ENCODE results near the gene UCP2.

UCP2 gene

DNA sequence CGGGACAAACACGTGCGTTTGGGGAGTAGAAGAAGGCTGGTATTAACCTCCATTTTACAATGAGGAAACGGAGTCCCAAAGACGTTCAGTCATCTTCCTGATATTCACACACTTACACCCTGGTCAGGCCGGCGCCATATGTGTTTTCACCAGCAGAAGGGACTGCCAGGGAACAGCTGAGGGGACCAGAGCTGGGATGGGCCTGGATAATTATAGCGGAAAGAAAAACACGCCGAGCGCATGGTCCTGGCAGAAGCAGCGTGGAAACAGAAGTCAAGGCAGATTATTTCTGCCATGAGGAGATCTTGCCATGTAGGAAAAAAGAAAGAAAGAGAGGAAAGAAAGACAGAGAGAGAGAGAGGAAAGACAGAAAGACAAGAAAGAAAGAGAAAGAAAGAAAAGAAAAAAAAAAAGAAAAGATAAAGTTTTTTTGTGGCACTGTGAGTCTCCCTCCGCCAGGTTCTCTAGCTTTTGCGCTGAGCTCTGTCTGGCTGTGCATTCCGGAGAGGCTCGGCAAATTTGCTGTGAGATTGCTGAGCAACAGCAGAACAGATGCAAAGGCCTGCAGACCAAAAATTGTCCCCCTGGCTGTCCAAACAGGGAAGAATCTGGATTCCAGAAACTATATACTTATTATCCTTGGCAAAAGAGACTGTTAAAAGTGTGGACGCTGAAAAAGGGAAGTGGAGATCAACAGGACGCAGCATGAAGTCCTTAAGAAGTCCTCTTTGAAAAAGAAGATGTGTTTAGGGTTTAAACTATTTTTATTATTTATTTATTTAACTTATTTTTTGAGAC lies 1.3 kb upstream of the UCP2 start:
- Histone ChIP-seq H3K4me1 (ENCODE audit: control insufficient read depth in 1 of 2, insufficient read depth in 2 of 2, low read length in 2 of 2) (peaks cover 14 to 15% of the 10 kb centered on the region in 2 donors), H3K9me3 (ENCODE audit: control insufficient read depth in 1 of 2, low read length in 2 of 2) (no peaks in the 10 kb centered on the region), H3K27ac (ENCODE audit: low read length) (peak overlapping the region; percentile 90), H3K27me3 (ENCODE audit: low read depth, low read length) (no peaks in the 10 kb centered on the region), H3K4me3 (ENCODE audit: low read depth in 1 of 2, low read length in 2 of 2) (peak overlapping the region; percentile 75 to 80), H3K36me3 (ENCODE audit: control insufficient read depth in 1 of 2, insufficient read depth in 2 of 2, low read length in 2 of 2) (no peaks in the 10 kb centered on the region)

DNA sequence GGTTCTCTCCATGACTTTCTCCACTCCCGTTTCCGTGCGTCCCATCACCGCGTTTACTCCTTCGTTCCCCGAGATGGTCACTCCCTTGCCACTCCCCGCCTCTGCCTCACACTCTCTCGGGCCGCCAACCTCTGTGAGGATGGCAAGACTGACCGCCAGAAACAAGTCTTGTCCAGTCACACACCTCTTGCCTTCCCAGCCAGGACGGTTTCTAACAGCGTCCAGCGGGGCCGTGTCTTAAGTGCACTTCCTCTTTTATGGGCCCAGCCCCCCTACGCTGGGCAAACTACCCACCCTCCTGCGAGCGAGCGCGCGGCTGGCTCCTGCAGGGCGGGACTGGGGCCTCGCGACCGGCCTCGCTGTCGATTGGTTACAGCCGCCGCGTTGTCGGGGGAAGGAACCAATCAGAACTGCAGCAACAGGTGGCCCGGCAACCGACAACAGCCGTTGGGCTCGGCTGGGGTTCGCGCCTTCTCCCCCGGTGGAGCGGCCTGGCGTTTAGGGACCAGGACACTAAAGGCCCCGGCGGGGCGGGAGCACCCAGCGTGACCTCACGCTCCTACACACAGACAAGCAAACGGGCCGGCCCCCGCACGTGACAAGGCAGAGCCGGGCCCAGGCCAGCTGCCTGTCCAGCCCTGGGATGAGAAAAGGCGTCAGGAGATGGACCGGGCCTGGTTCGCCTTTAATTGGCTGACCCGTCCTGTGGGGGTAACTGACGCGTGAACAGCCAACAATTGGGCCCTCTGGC lies 522 bp upstream of the UCP2 start:
- H3K9me3 ChIP-seq (ENCODE audit: control insufficient read depth in 1 of 2, low read length in 2 of 2), result no peaks in the 10 kb centered on the region
- H3K4me3 ChIP-seq (ENCODE audit: low read depth in 1 of 2, low read length in 2 of 2), result peak overlapping the region; percentile 75 to 80
- peaks cover 14 to 15% of the 10 kb centered on the region in 2 donors for H3K4me1 ChIP-seq (ENCODE audit: control insufficient read depth in 1 of 2, insufficient read depth in 2 of 2, low read length in 2 of 2)
- H3K27me3 ChIP-seq (ENCODE audit: low read depth, low read length), result no peaks in the 10 kb centered on the region
- H3K27ac ChIP-seq (ENCODE audit: low read length), result peak overlapping the region; percentile 90
- peaks cover 0 to 6% of the 10 kb centered on the region in 2 donors for H3K36me3 ChIP-seq (ENCODE audit: control insufficient read depth in 1 of 2, insufficient read depth in 2 of 2, low read length in 2 of 2)

DNA sequence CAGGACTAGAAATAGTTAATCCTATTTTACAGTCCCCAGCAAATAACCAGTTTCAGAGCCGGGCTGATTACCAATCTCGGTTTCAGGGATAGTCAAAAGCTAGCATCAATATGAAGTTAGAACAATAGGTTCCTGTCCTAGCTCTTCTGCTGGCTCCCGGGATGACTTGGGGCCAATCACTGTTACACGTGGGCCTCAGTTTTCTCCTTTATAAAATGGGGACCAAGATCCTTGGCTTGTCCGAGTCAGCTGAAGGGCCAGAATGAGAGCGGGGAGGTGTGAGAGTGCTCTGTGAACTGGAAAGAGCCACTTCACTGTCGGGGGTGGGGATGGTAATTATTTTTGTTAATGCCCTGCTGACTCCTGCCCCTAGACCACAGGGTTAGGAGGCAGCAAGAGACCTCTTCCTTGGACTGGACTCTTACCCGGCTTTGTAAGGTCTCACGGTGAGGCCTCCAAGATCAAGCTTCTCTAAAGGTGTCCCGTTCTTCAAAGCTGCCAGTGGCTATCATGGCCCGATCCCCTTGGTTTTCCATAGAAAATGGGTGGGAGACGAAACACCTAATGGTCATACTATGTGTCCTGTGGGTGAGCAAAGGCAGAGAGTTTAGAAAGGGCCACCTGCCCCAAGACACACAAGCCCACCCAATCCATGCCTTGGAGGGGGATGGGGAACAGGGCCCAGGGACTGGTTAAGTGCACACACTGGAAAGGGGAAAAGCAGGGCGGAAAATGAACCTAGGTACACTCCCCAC lies 1.4 kb downstream of the UCP2 start:
- Histone ChIP-seq H3K4me1 (ENCODE audit: control insufficient read depth in 1 of 2, insufficient read depth in 2 of 2, low read length in 2 of 2) (peaks cover 14 to 15% of the 10 kb centered on the region in 2 donors), H3K36me3 (ENCODE audit: control insufficient read depth in 1 of 2, insufficient read depth in 2 of 2, low read length in 2 of 2) (peaks cover 19 to 25% of the 10 kb centered on the region in 2 donors), H3K27me3 (ENCODE audit: low read depth, low read length) (no peaks in the 10 kb centered on the region), H3K4me3 (ENCODE audit: low read depth in 1 of 2, low read length in 2 of 2) (peak overlapping the region; percentile 64 to 80), H3K9me3 (ENCODE audit: control insufficient read depth in 1 of 2, low read length in 2 of 2) (no peaks in the 10 kb centered on the region), H3K27ac (ENCODE audit: low read length) (peak overlapping the region; percentile 81)

DNA sequence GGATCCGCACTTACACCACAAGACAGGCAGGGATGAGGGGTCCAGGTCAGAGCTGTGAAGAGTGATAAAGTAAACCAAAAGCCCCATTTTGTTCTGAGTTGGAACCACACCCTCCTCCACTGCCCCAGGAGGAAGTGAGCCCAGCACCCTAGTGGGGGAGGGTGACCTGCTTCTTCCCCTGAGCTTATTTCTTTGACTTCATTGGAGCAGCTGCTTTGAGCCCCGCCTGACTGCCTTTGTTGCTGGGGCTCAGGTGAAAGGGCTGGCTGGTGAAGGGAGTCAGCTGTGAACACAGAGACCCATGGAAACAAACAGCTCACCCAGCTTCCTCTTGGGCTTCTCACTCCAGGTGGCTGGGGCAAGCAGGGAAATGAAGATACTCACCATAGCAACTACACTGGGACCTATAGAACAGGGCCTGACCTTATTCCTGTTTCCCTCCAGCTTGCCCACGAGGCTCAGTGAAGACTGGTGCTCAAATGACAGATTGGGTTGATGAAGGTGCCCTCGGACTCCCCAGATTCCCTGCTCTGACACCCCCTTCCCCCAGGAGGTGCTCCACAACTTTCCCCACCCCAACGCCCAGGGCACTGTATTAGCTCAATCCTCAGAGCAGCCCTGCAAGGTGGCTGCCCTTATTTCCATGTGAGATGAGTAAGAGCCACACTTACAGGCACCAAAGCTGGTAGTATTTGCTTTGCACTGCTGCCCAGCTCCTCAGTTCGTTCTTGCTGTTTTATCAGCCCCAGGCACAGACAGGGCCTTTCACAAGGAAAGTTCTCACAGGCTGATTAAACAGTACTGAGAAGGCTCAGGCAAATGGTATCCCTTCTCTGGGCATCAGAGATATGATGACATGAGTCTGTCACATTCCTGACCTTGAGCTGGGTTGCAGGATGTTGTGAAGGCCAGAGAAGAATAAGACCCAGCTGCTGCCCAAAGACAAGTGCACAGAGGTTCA lies 2.4 kb downstream of the UCP2 start:
- Histone ChIP-seq H3K27me3 (ENCODE audit: low read depth, low read length) (no peaks in the 10 kb centered on the region), H3K4me3 (ENCODE audit: low read depth in 1 of 2, low read length in 2 of 2) (peak overlapping the region in 1 of 2 donors; percentile 64), H3K9me3 (ENCODE audit: control insufficient read depth in 1 of 2, low read length in 2 of 2) (no peaks in the 10 kb centered on the region), H3K4me1 (ENCODE audit: control insufficient read depth in 1 of 2, insufficient read depth in 2 of 2, low read length in 2 of 2) (peaks cover 14 to 15% of the 10 kb centered on the region in 2 donors), H3K36me3 (ENCODE audit: control insufficient read depth in 1 of 2, insufficient read depth in 2 of 2, low read length in 2 of 2) (peaks cover 27% of the 10 kb centered on the region in 2 donors), H3K27ac (ENCODE audit: low read length) (peak overlapping the region; percentile 81)

DNA sequence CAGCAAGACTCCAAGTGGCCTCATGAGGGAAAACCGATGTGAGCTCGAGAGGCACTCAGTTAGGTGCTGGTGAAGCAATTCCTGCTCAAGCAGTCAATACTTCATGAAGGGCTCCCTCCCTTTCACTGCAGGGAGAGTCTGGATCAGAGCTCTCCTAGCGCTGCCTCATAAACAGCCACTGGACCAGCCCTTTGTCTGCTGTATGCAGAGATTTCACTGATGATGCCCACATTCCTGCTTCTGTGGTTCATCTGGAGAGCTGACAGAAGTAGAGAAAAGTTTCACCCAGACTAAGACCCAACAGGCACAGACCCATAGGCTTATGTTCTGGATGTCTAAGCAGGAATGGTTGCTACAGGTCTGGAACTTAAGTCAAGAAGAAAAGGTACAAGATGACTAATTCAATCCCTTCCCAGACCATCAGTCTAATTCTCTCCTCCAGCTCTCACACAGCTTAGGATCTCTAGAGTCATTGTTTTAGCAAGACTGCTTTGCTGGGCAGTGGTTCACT lies 4.0 kb downstream of the UCP2 start:
- H3K36me3 ChIP-seq (ENCODE audit: control insufficient read depth in 1 of 2, insufficient read depth in 2 of 2, low read length in 2 of 2), result peaks cover 32 to 36% of the 10 kb centered on the region in 2 donors
- no peak overlapping the region for H3K27ac ChIP-seq (ENCODE audit: low read length)
- H3K9me3 ChIP-seq (ENCODE audit: control insufficient read depth in 1 of 2, low read length in 2 of 2), result no peaks in the 10 kb centered on the region
- H3K27me3 ChIP-seq (ENCODE audit: low read depth, low read length), result no peaks in the 10 kb centered on the region
- no peak overlapping the region for H3K4me3 ChIP-seq (ENCODE audit: low read depth in 1 of 2, low read length in 2 of 2)
- H3K4me1 ChIP-seq (ENCODE audit: control insufficient read depth in 1 of 2, insufficient read depth in 2 of 2, low read length in 2 of 2), result peaks cover 14 to 16% of the 10 kb centered on the region in 2 donors

DNA sequence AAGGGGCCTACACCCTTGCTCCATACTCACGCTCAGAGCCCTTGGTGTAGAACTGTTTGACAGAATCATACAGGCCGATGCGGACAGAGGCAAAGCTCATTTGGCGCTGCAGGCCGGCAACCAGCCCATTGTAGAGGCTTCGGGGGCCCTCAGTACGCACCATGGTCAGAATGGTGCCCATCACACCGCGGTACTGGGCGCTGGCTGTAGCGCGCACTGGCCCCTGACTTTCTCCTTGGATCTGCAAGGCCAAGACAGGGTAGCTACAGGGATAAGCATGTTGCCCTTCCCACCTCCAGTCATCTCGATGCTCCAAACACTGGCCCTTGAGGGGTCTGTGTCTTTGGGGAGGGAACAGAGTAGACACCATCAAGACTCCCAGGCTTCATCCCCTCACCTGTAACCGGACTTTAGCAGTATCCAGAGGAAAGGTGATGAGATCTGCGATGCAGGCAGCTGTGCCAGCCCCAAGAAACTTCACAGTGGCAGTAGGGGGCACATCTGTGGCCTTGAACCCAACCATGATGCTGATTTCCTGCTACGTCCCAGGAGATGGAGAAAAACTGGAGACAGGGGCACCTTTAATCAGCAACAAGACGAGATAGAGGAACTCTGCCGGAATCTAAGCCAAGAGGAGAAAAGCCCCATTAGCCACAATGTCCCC lies 4.7 kb downstream of the UCP2 start:
- no peak overlapping the region for H3K4me3 ChIP-seq (ENCODE audit: low read depth in 1 of 2, low read length in 2 of 2)
- H3K36me3 ChIP-seq (ENCODE audit: control insufficient read depth in 1 of 2, insufficient read depth in 2 of 2, low read length in 2 of 2), result peaks cover 32 to 36% of the 10 kb centered on the region in 2 donors
- peaks cover 13 to 14% of the 10 kb centered on the region in 2 donors for H3K4me1 ChIP-seq (ENCODE audit: control insufficient read depth in 1 of 2, insufficient read depth in 2 of 2, low read length in 2 of 2)
- H3K9me3 ChIP-seq (ENCODE audit: control insufficient read depth in 1 of 2, low read length in 2 of 2), result no peaks in the 10 kb centered on the region
- H3K27me3 ChIP-seq (ENCODE audit: low read depth, low read length), result no peaks in the 10 kb centered on the region
- no peak overlapping the region for H3K27ac ChIP-seq (ENCODE audit: low read length)

DNA sequence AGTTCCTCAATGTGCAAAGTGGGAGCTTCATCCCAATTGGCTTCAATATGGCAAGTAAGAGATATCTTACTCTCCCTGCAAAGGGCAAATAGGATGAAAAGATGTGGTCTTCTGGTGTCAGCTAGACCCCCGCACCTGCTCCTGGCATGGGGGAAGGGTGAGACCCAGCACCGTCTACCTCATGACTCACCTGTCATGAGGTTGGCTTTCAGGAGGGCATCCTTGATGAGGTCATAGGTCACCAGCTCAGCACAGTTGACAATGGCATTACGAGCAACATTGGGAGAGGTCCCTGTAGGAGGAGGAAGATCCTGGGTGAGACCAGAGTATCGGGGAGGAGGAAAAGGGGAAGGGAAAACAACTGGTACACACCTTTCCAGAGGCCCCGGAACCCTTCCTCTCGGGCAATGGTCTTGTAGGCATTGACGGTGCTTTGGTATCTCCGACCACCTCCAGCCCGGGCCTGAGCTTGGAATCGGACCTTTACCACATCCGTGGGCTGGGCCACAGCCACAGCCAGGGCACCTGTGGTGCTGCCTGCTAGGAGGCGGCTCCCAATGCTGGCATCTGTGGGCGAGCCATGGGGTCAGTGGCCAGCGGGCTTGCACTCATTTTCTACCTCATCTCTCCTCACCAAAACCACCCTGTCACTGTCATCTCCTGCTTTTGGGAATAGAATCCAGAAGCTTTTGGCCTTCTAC lies 6.0 kb downstream of the UCP2 start:
- Histone ChIP-seq H3K27me3 (ENCODE audit: low read depth, low read length) (no peaks in the 10 kb centered on the region), H3K27ac (ENCODE audit: low read length) (no peak overlapping the region), H3K4me1 (ENCODE audit: control insufficient read depth in 1 of 2, insufficient read depth in 2 of 2, low read length in 2 of 2) (peaks cover 9 to 12% of the 10 kb centered on the region in 2 donors), H3K4me3 (ENCODE audit: low read depth in 1 of 2, low read length in 2 of 2) (no peak overlapping the region), H3K9me3 (ENCODE audit: control insufficient read depth in 1 of 2, low read length in 2 of 2) (no peaks in the 10 kb centered on the region), H3K36me3 (ENCODE audit: control insufficient read depth in 1 of 2, insufficient read depth in 2 of 2, low read length in 2 of 2) (peaks cover 32 to 36% of the 10 kb centered on the region in 2 donors)

DNA sequence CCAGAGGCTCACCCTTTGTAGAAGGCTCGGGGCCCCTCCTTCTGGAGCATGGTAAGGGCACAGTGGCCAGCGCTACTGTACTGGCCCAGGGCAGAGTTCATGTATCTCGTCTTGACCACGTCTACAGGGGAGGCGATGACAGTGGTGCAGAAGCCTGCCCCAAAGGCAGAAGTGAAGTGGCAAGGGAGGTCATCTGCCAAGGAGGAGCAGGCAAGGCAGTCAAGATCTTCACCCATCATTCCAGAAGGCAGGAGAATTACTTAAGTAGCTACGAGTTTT lies 7.2 kb downstream of the UCP2 start:
- H3K9me3 ChIP-seq (ENCODE audit: control insufficient read depth in 1 of 2, low read length in 2 of 2), result no peaks in the 10 kb centered on the region
- no peak overlapping the region for H3K27ac ChIP-seq (ENCODE audit: low read length)
- peaks cover 32 to 36% of the 10 kb centered on the region in 2 donors for H3K36me3 ChIP-seq (ENCODE audit: control insufficient read depth in 1 of 2, insufficient read depth in 2 of 2, low read length in 2 of 2)
- no peak overlapping the region for H3K4me3 ChIP-seq (ENCODE audit: low read depth in 1 of 2, low read length in 2 of 2)
- H3K27me3 ChIP-seq (ENCODE audit: low read depth, low read length), result no peaks in the 10 kb centered on the region
- H3K4me1 ChIP-seq (ENCODE audit: control insufficient read depth in 1 of 2, insufficient read depth in 2 of 2, low read length in 2 of 2), result peaks cover 3 to 4% of the 10 kb centered on the region in 2 donors

DNA sequence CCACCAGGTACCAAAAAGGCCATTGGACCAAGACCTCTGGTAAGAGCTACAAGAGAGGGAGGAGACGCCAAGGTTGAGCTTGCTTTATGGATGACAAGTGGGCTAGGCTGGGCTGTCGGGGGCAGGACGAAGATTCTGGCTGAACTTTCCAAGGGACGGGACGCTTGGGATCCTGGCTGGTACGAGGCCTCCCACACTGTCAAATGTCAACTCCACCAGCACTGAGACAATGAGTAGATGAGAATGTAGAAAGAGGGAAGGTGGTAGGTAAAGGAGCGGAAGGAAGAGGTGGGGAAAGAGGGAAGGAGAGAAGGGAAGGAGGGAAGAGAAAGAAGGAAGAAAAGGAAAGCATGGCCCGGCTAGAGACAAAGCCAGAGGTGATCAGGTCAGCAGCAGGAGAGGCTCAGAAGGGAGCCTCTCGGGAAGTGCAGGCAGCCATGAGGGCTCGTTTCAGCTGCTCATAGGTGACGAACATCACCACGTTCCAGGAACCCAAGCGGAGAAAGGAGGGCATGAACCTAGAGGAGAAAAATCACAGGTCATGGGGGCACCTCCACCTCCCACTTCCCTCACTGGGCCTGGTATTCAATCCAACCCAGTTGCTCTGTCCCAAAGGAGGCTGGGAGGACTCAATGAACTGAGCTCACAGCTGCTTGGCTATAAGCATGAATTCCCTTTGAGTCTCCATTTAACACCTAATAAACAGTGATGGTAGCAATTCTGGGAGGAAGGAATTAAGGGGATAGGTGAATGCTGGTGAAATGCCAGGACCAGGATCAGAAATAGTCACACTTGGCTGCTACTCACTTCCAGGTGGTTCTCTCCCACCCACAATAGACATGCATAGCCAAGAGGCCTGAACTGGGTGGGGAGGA lies 7.8 kb downstream of the UCP2 start:
- Histone ChIP-seq H3K36me3 (ENCODE audit: control insufficient read depth in 1 of 2, insufficient read depth in 2 of 2, low read length in 2 of 2) (peaks cover 32 to 36% of the 10 kb centered on the region in 2 donors), H3K4me3 (ENCODE audit: low read depth in 1 of 2, low read length in 2 of 2) (no peak overlapping the region), H3K27me3 (ENCODE audit: low read depth, low read length) (no peaks in the 10 kb centered on the region), H3K4me1 (ENCODE audit: control insufficient read depth in 1 of 2, insufficient read depth in 2 of 2, low read length in 2 of 2) (peaks cover 0 to 4% of the 10 kb centered on the region in 2 donors), H3K27ac (ENCODE audit: low read length) (no peak overlapping the region), H3K9me3 (ENCODE audit: control insufficient read depth in 1 of 2, low read length in 2 of 2) (no peaks in the 10 kb centered on the region)

All from muscle layer of duodenum (tissue), 2 donors.